Stimulated activated CD8-positive, alpha-beta memory T cell treated with anti-CD3 and anti-CD28 coated beads, Interleukin-7, amount 100 ng/mL, for 4 hours (primary cell): ENCODE data around the gene RFX7.

ENCODE experiments used
- DNase-seq, 2 donors: peaks; one replicate each; pipeline ENCODE4 v3.0.0-alpha.2; 2020; ENCODE audit warnings: low read depth in 2 of 2

RFX7 gene

GRCh38 chr15:56126409-56126808, 117.3 kb downstream of the RFX7 start:
- DNase-seq, result no peak

GRCh38 chr15:56124391-56124790, 119.3 kb downstream of the RFX7 start:
- DNase-seq, result no peak

GRCh38 chr15:56105855-56106254, 137.8 kb downstream of the RFX7 start:
- DNase-seq, result no peak

- DNase-seq, result no peak
Observed at GRCh38 chr15:56102441-56102840, 141.2 kb downstream of the RFX7 start.

- no peak for DNase-seq
Observed at GRCh38 chr15:56099311-56099710, 144.4 kb downstream of the RFX7 start.

GRCh38 chr15:56098195-56098863, 145.3 kb downstream of the RFX7 start:
- no peak for DNase-seq

- DNase-seq, result no peak
Observed at GRCh38 chr15:56095406-56095805, 148.3 kb downstream of the RFX7 start.

GRCh38 chr15:56094171-56094570, 149.5 kb downstream of the RFX7 start:
- DNase-seq, result no peak

- no peak for DNase-seq
Observed at GRCh38 chr15:56088389-56088788, 155.3 kb downstream of the RFX7 start.

- DNase-seq, result no peak
Observed at GRCh38 chr15:56086566-56086965, 157.1 kb downstream of the RFX7 start.

- no peak for DNase-seq
Observed at GRCh38 chr15:56082263-56082761, 161.4 kb downstream of the RFX7 start.

- no peak for DNase-seq
Observed at GRCh38 chr15:56077081-56077480, 166.6 kb downstream of the RFX7 start.

- DNase-seq, result no peak
Observed at GRCh38 chr15:56076640-56077039, 167.0 kb downstream of the RFX7 start.

- no peak for DNase-seq
Observed at GRCh38 chr15:56074481-56075265, 169.0 kb downstream of the RFX7 start.

GRCh38 chr15:56064152-56064551, 179.5 kb downstream of the RFX7 start:
- DNase-seq, result no peak

GRCh38 chr15:56059716-56060115, 184.0 kb downstream of the RFX7 start:
- DNase-seq, result no peak

- DNase-seq, result no peak
Observed at GRCh38 chr15:56058986-56059385, 184.7 kb downstream of the RFX7 start.

GRCh38 chr15:56056626-56057025, 187.1 kb downstream of the RFX7 start:
- no peak for DNase-seq

GRCh38 chr15:56053046-56053400, 190.7 kb downstream of the RFX7 start:
- no peak for DNase-seq

GRCh38 chr15:56052395-56053045, 191.2 kb downstream of the RFX7 start:
- DNase-seq, result no peak

GRCh38 chr15:56051676-56052075, 192.0 kb downstream of the RFX7 start:
- no peak for DNase-seq

- DNase-seq, result no peak
Observed at GRCh38 chr15:56049577-56049976, 194.1 kb downstream of the RFX7 start.

GRCh38 chr15:56047354-56047753, 196.3 kb downstream of the RFX7 start:
- DNase-seq, result no peak
